HG02798 (cell line): ENCODE measurements around the gene SUSD3.

Experiments used
- ATAC-seq: cut with Tn5 transposase; IDR thresholded peaks from one replicate; pipeline ENCODE4 v1.9.1; 2021; ENCODE audit warnings: mild to moderate bottlenecking; ENCODE audit not compliant: unreplicated experiment, poor library complexity

The SUSD3 gene

DNA sequence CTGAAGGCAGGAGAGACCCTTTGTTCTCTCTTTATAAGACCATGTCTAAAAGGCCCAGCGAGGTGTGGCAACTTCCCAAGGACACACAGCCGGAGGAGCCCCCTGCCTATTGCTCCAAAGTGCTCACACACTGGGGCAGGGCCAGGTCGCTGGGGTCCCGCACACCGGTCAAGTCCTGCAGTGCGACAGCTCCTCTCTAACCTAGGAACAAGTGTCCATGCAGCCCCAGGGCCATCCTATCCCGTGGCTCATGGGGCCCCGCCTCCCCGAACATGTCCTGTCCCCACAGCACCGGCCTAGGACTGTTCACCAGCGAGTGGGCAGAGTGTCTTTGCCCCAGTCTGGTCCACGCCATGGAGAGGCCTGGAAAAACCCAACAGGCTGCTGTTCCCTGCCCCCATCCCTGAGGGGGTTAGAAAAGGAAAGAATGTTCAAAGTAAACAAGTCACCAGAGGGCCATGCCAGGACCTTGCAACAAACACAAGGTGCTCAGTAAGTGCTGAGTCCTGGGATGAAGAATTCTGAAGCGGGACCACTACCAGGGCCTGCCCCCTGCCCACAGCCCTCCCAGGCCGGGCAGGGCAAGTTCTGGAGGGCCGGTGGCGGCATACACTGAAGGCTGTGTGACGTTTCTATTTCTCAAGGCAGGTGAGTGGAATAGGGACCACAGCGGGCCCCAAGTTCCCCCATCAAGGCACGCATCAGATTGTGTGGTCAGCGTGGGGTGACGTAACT, 74.6 kb downstream of the SUSD3 start:
- ATAC-seq = no peak

GRCh38 chr9:93133681-93134014, 75.1 kb downstream of the SUSD3 start:
- ATAC-seq = peak; percentile 45

GRCh38 chr9:93134015-93134739, 75.7 kb downstream of the SUSD3 start, which contains the start of gene NINJ1:
NINJ1 (minus strand) TSS chr9:93134251; CDS start chr9:93134217, 34 bp downstream.
- ATAC-seq = peak; percentile 79
